ENCODE measurements around the gene PALS1. TPM values are rescaled to one million over a fixed set of nuclear protein-coding genes. Genes with fewer than 3 reads are reported as not detected.

Gene PALS1
- total and polyA plus RNA-seq, 2 of the 8 experiments (the other 6 are each of a cell fraction or from before 2014, with no cell fraction given) = 6.7 to 25.1 TPM

- Histone ChIP-seq H3K23me2 (ENCODE audit: low read depth, low read length) (no peaks in the 10 kb centered on the region), H3K23ac (ENCODE audit: insufficient read length) (no peak overlapping the region), H4K5ac (ENCODE audit: insufficient read length, low read depth, low read length) (no peak overlapping the region), H2BK15ac (ENCODE audit: low read length) (no peak overlapping the region), H2BK12ac (ENCODE audit: low read depth, low read length) (no peak overlapping the region), H3K4me3 (ENCODE audit: extremely low read depth in 1 of 4, insufficient read depth in 2 of 4, low read depth in 3 of 4, low read length in 4 of 4) (no peak overlapping the region), H2BK20ac (ENCODE audit: low read length) (no peak overlapping the region), H4K91ac (replicated peaks; ENCODE audit: insufficient read length, low read length) (no peak overlapping the region), H3K27me3 (replicated peaks in 1 of 4; ENCODE audit: control insufficient read depth in 3 of 4, extremely low read depth in 1 of 4, insufficient read depth in 3 of 4, low read length in 3 of 4) (no peaks in the 10 kb centered on the region), H3K27ac (ENCODE audit: low read depth, low read length) (no peak overlapping the region), H2BK5ac (ENCODE audit: low read depth, low read length) (no peak overlapping the region), H3K79me2 (ENCODE audit: control insufficient read depth in 1 of 2, insufficient read depth in 2 of 2, low read length in 2 of 2) (no peaks in the 10 kb centered on the region), H4K20me1 (replicated peaks in 1 of 2; ENCODE audit: control insufficient read depth in 1 of 2, insufficient read depth in 2 of 2, low read length in 2 of 2) (no peaks in the 10 kb centered on the region), H3K9me3 (ENCODE audit: insufficient read depth in 2 of 2, low read depth in 1 of 2, low read length in 1 of 2) (no peaks in the 10 kb centered on the region), H3K4me2 (ENCODE audit: insufficient read depth in 1 of 2, low read depth in 2 of 2, low read length in 2 of 2) (no peak overlapping the region), H3K4ac (replicated peaks; ENCODE audit: insufficient read length, low read depth, low read length) (no peak overlapping the region), H3K9ac (replicated peaks in 1 of 4; ENCODE audit: extremely low read depth in 1 of 4, low read depth in 3 of 4, low read length in 3 of 4) (no peak overlapping the region), H3K4me1 (replicated peaks in 1 of 4; ENCODE audit: control insufficient read depth in 3 of 4, insufficient read depth in 4 of 4, low read length in 3 of 4) (no peaks in the 10 kb centered on the region), H3K14ac (ENCODE audit: insufficient read length) (no peak overlapping the region), H2BK120ac (replicated peaks; ENCODE audit: low read depth, low read length) (no peak overlapping the region), H3K56ac (replicated peaks; ENCODE audit: insufficient read length, low read depth, low read length) (no peak overlapping the region), H3K79me1 (ENCODE audit: low read depth, low read length) (no peaks in the 10 kb centered on the region), H3K18ac (ENCODE audit: extremely low read depth, low read length) (no peak overlapping the region), H2AK5ac (ENCODE audit: low read depth, low read length) (no peak overlapping the region), H4K8ac (ENCODE audit: extremely low read depth, insufficient read depth, low read length) (no peak overlapping the region), H2AFZ (ENCODE audit: low read length) (no peak overlapping the region), H3K36me3 (ENCODE audit: control insufficient read depth in 2 of 4, insufficient read depth in 4 of 4, low read length in 3 of 4) (no peaks in the 10 kb centered on the region)
- WGBS, 2 experiments (ENCODE audit: extremely low coverage in 1 of 2, insufficient coverage in 1 of 2, insufficient read length in 1 of 2, insufficient replicate concordance in 2 of 2, low coverage in 1 of 2, low lambda C conversion rate in 2 of 2, missing lambda C conversion rate in 1 of 2) = 88% methylated on average over 8 of the region's 8 CpGs; no CpG with 5 or more reads in 1 of the 2 experiments
- FAIRE-seq (no peak), DNase-seq (ENCODE audit: low read depth in 1 of 2, low spot score in 2 of 2) (no peak)
- ChIA-PET POLR2A (ENCODE audit: partially characterized antibody) (no interaction called here), CTCF (ENCODE audit: partially characterized antibody) (no interaction called here)
- TF ChIP-seq CREB1 (IDR thresholded peaks at IDR 0.05) = no peak
- no peak for TF ChIP-seq SP4 (IDR thresholded peaks at IDR 0.05; ENCODE audit: low read length)
- no peak for TF ChIP-seq KDM1A (IDR thresholded peaks at IDR 0.05; ENCODE audit: borderline replicate concordance, low read length)
- TF ChIP-seq RAD21 (IDR thresholded peaks at IDR 0.05 in 1 of 2, conservative IDR thresholded peaks at IDR 0.05 in 1 of 2; ENCODE audit: low read depth in 2 of 2, low read length in 2 of 2) = no peak
- no peak for TF ChIP-seq SIX5 (IDR thresholded peaks at IDR 0.05; ENCODE audit: low read depth, low read length)
- TF ChIP-seq ASH2L (IDR thresholded peaks at IDR 0.05; ENCODE audit: low read length) = no peak
- TF ChIP-seq CHD1 (IDR thresholded peaks at IDR 0.05; ENCODE audit: low read depth, low read length) = no peak
- no peak for TF ChIP-seq EGR1 (IDR thresholded peaks at IDR 0.05; ENCODE audit: borderline replicate concordance, low read depth, low read length)
- no peak for TF ChIP-seq RNF2 (IDR thresholded peaks at IDR 0.05; ENCODE audit: borderline replicate concordance, low read depth, low read length, missing control alignments, poor library complexity, severe bottlenecking)
- TF ChIP-seq E2F6 (IDR thresholded peaks at IDR 0.05) = no peak
- TF ChIP-seq ZNF274 (IDR thresholded peaks at IDR 0.05; ENCODE audit: borderline replicate concordance, extremely low read depth, low read length) = no peak
- TF ChIP-seq HDAC2 (IDR thresholded peaks at IDR 0.05; ENCODE audit: borderline replicate concordance in 1 of 2, low read depth in 2 of 2, low read length in 2 of 2) = no peak
- TF ChIP-seq TCF12 (IDR thresholded peaks at IDR 0.05; ENCODE audit: low read depth, low read length) = no peak
- TF ChIP-seq TEAD4 (IDR thresholded peaks at IDR 0.05; ENCODE audit: low read depth, low read length) = no peak
- TF ChIP-seq GTF2F1 (IDR thresholded peaks at IDR 0.05; ENCODE audit: borderline replicate concordance, low read depth, low read length) = no peak
Measured at GRCh38 chr14:67207810-67208209, 33.4 kb upstream of the PALS1 start.
